Measurements from ENCODE around the gene MRPL38. TPM values are rescaled to one million over a fixed set of nuclear protein-coding genes. Genes with fewer than 3 reads are reported as not detected.
A peak's percentile ranks its signal among the peaks of the same experiment; 100 is the strongest.
"Not testable (repeated sequence)": the region's sequence is repeated elsewhere in the genome, so short reads cannot be mapped to it uniquely, and the experiment has no call there.

MRPL38 gene
- polyA plus RNA-seq, 1 experiment, result 16.6 TPM

DNA sequence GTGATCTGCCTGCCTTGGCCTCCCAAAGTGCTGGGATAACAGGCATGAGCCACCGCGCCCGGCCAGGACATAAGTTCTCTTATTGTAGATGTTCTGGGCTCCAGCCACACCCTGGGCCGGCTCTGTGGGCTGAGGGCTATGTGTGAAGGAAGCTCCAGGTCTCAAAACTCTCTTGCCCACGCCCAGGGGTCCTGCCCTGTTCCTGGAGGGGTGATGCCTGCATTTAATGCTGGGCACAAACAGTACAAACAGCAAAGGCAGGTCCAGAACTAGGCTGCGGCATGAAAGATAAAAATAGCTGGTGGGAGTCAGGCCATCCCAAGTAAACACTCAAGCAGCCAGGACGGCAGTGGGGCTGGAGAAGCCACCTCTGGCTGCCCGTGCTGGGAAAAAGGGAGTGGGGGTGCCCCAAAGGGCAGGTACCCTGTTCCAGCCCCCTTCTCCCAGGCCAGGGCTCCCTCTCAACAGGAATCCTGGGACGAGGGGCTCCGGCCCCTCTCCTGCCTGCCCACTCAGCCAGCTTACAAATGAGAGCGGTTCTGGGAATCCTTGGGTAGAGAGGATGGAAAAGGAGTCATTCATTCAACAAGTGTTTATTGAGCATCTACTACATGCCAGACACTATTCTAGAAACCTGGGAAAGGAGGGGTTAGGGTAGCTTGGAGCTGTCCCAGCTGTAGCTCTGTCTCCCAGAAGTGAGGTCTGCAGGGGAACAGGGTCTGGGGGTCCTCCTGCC lies 30.9 kb downstream of the MRPL38 start:
- DNase-seq (ENCODE audit: low read depth, low spot score), result no peak
- Histone ChIP-seq H3K27me3 (ENCODE audit: control insufficient read depth, insufficient read depth, low read length) (no peaks in the 10 kb centered on the region), H3K4me3 (ENCODE audit: low read depth, low read length) (no peak overlapping the region), H3K27ac (ENCODE audit: low read depth, low read length) (no peak overlapping the region), H3K9me3 (ENCODE audit: control insufficient read depth, insufficient read depth, low read length) (no peaks in the 10 kb centered on the region; the same call in 1 of the 2 replicates)
- ChIA-PET CTCF (interaction anchor here (1.5 kb wide), 1 partner anchor 31 kb away, joined by 3 read pairs; the partner anchor contains the start of gene MRPL38), POLR2A (interaction anchor here (0.8 to 1.3 kb wide), 2 partner anchors 9 to 94 kb away, joined by 5 to 7 read pairs; no protein-coding TSS in a partner anchor)
- TF ChIP-seq, protein P1, sequence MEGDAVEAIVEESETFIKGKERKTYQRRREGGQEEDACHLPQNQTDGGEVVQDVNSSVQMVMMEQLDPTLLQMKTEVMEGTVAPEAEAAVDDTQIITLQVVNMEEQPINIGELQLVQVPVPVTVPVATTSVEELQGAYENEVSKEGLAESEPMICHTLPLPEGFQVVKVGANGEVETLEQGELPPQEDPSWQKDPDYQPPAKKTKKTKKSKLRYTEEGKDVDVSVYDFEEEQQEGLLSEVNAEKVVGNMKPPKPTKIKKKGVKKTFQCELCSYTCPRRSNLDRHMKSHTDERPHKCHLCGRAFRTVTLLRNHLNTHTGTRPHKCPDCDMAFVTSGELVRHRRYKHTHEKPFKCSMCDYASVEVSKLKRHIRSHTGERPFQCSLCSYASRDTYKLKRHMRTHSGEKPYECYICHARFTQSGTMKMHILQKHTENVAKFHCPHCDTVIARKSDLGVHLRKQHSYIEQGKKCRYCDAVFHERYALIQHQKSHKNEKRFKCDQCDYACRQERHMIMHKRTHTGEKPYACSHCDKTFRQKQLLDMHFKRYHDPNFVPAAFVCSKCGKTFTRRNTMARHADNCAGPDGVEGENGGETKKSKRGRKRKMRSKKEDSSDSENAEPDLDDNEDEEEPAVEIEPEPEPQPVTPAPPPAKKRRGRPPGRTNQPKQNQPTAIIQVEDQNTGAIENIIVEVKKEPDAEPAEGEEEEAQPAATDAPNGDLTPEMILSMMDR (IDR thresholded peaks at IDR 0.05; ENCODE audit: low read depth, low read length), result no peak

DNA sequence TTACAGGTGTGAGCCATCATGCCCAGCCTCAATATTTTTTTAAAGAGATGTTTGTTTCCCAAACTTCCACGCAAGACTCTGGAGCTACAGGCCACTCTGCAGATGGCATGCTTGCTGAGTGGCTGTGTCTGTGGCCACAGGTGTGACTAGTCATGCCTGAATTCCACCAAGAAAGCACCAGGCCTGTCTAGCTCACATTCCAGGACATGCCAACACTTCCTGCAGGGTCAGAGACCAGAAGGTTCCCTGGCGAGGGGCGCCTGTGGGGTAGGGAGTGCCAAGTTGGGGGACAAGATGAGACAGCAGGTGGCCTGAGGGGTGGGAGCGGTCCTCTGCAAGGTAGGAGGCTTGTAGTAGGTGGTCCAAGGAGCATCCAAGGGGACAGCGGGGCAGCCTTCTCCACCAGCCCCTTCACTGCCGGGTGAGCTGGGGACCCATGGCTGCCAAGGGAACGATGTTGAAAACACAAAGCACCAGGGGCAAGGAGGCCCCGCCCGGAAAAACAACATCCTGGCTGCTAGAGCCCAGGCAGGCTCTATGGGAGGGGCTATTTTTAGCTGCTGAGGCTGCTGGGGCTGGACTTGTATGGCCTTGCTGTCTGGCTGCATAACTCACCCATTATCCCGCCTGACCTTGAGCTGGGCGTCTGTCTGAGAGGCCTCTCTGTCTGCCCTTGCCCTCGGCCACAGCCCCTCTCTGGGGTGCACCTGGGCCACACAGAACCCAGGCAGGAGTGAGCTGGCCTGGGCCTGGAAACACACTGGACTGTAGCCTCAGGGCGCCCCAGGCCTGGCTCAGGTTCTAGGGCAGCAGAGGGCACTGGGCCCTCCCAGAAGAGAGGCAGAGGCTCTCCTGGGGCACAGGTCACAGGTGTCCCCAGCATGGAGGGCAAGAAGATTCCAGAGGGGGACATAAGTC lies 32.0 kb downstream of the MRPL38 start:
- Histone ChIP-seq H3K27me3 (ENCODE audit: control insufficient read depth, insufficient read depth, low read length) (no peaks in the 10 kb centered on the region), H3K27ac (ENCODE audit: low read depth, low read length) (peak overlapping the region; percentile 47), H3K4me3 (ENCODE audit: low read depth, low read length) (no peak overlapping the region), H3K9me3 (ENCODE audit: control insufficient read depth, insufficient read depth, low read length) (no peaks in the 10 kb centered on the region; the same call in 1 of the 2 replicates)
- TF ChIP-seq, protein P1 (IDR thresholded peaks at IDR 0.05; ENCODE audit: low read depth, low read length), result no peak
- ChIA-PET POLR2A (interaction anchor here (0.5 to 1.4 kb wide), 4 partner anchors 8 to 100 kb away, joined by 3 to 7 read pairs (median 5); no protein-coding TSS in a partner anchor), CTCF (interaction anchor here (1.1 to 1.7 kb wide), 3 partner anchors 11 to 90 kb away, joined by 3 to 4 read pairs (median 3); partner anchors contain the start of gene MRPL38)
- DNase-seq (ENCODE audit: low read depth, low spot score), result no peak

DNA sequence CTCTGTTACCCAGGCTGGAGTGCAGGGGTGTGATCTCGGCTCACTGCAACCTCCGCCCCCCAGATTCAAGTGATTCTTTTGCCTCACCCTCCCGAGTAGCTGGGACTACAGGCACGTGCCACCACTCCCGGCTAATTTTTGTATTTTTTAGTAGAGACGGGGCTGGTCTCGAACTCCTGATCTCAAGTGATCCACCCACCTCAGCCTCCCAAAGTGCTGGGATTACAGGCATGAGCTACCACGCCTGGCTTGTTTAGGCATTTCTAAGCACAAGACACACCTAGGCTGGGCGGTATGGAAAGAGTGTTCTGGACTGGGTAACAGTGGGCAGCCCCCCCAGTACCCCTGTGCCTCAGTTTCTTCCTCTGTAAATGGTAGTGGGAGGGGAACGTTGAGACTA lies 34.5 kb downstream of the MRPL38 start:
- not testable (repeated sequence) for DNase-seq (ENCODE audit: low read depth, low spot score); H3K27ac ChIP-seq (ENCODE audit: low read depth, low read length); H3K9me3 ChIP-seq (ENCODE audit: control insufficient read depth, insufficient read depth, low read length); H3K27me3 ChIP-seq (ENCODE audit: control insufficient read depth, insufficient read depth, low read length)
- H3K4me3 ChIP-seq (ENCODE audit: low read depth, low read length), result peak overlapping the region; percentile 37
- ChIA-PET POLR2A (interaction anchor here (1.0 kb wide), 1 partner anchor 15 kb away, joined by 5 read pairs; the partner anchor contains the start of gene WBP2), CTCF (interaction anchor here (1.0 kb wide), 1 partner anchor 7 kb away, joined by 4 read pairs; no protein-coding TSS in a partner anchor)

DNA sequence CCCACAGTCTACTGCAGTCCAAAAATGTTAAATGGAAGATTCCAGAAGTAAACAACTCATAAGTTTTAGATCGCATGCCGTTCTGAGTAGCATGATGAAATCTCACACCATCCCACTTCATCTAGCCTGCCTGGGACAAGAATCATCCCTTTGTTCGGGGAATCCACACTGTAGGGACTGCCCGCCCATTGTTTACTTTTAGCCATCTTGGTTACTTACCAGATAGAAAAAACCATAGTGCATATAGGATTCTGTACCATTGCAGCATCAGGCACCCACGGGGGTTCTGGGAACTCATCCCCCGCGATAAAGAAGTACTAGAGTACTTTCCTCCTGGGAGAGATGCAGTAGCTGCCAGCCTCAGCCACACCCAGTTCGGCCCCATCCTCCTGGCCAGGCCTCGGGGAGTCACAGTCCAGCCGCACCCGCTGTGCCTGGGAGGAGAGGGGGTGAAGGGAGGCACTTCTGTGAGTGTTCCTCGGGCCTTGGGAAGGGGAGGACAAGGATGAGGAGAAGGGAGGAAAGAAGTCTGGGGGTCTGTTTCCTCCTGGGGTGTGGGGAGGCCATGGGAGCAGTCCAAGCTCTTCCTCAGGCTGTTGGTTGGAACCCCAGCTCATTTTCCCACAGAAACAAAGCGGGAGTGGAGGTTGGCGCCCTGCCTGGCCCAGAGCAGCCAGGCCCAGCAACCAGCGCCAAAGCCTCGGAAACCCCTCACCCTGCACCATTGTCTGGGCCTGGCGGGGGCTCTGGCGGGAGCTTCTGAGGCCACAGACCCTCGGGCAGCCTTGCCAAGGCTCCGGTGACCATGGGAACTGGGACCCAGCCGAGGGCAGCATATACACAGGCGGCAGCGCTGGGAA lies 35.2 kb downstream of the MRPL38 start:
- Histone ChIP-seq H3K9me3 (ENCODE audit: control insufficient read depth, insufficient read depth, low read length) (no peaks in the 10 kb centered on the region), H3K27ac (ENCODE audit: low read depth, low read length) (peak overlapping the region; percentile 91), H3K27me3 (ENCODE audit: control insufficient read depth, insufficient read depth, low read length) (no peaks in the 10 kb centered on the region), H3K4me3 (ENCODE audit: low read depth, low read length) (peak overlapping the region; percentile 37)
- TF ChIP-seq, protein P1 (IDR thresholded peaks at IDR 0.05; ENCODE audit: low read depth, low read length), result no peak
- no peak for DNase-seq (ENCODE audit: low read depth, low spot score)
- POLR2A ChIA-PET, result interaction anchor here (1.0 to 2.0 kb wide), 2 partner anchors 14 to 89 kb away, joined by 5 to 7 read pairs; partner anchors contain the start of gene WBP2
- CTCF ChIA-PET, result interaction anchor here (0.6 to 1.0 kb wide), 3 partner anchors 8 to 9 kb away, joined by 3 to 4 read pairs (median 3); partner anchors contain the start of gene TRIM47

DNA sequence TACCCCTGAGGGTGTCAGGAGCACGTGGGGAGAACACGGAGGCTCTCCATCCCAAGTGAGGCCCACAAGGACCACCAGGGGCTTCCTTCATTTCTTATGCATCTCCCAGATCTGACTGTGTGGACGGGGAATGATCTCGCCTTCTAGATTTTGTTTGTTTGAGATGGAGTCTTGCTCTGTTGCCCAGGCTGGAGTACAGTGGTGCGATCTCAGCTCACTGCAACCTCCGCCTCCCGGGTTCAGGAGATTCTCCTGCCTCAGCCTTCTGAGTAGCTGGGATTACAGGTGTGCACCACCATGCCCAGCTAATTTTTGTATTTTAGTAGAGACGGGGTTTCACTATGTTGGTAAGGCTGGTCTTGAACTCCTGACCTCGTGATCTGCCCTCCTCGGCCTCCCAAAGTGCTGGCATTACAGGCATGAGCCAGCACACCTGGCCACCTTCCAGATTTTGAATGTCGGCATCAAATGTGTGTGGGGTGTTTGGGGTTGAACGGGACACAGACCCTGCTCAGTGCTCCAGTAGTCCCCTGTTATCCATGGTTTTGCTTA lies 35.9 kb downstream of the MRPL38 start:
- CTCF ChIA-PET, result interaction anchor here (2.2 kb wide), 1 partner anchor 14 kb away, joined by 8 read pairs; the partner anchor contains the start of gene WBP2
- peak overlapping the region; percentile 91 for H3K27ac ChIP-seq (ENCODE audit: low read depth, low read length)
- not testable (repeated sequence) for H3K27me3 ChIP-seq (ENCODE audit: control insufficient read depth, insufficient read depth, low read length); H3K9me3 ChIP-seq (ENCODE audit: control insufficient read depth, insufficient read depth, low read length); DNase-seq (ENCODE audit: low read depth, low spot score); H3K4me3 ChIP-seq (ENCODE audit: low read depth, low read length)
- POLR2A ChIA-PET, result interaction anchor here (2.0 kb wide), 1 partner anchor 89 kb away, joined by 7 read pairs; no protein-coding TSS in a partner anchor

DNA sequence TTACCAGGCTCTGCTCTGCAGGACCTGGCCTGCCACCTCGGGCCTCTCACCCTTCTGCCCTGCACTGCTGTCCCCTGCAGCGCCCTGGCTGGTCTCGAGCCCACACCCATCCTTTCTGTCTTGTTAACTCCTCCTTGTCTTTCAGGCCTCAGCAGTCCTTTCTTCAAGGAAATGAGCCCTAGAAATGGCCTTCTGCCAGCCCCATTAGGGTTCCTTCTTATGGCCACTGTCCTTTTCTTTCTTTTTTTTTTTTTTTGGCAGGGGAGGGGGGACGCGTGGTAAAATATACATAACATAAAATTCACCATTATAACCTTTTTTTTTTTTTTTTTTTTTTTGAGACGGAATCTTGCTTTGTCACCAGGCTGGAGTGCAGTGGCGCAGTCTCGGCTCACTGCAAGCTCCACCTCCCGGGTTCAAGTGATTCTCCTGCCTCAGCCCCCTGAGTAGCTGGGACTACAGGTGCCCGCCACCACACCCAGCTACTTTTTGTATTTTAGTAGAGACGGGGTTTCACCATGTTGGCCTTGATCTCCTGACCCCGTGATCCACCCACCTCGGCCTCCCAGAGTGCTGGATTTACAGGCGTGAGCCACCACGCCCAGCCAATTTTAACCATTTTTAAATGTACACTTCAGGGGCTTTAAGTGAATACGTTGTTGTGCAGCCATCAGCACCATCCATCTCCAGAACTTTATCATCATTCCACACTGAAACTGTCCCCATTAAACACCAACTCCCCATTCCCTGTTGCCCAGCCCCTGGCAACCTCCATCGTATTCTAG lies 39.1 kb downstream of the MRPL38 start:
- POLR2A ChIA-PET, result interaction anchor here (1.3 to 1.6 kb wide), 2 partner anchors 8 to 86 kb away, joined by 7 to 10 read pairs; no protein-coding TSS in a partner anchor
- H3K27ac ChIP-seq (ENCODE audit: low read depth, low read length); DNase-seq (ENCODE audit: low read depth, low spot score); H3K4me3 ChIP-seq (ENCODE audit: low read depth, low read length); H3K9me3 ChIP-seq (ENCODE audit: control insufficient read depth, insufficient read depth, low read length); H3K27me3 ChIP-seq (ENCODE audit: control insufficient read depth, insufficient read depth, low read length): not testable (repeated sequence)
- CTCF ChIA-PET, result interaction anchor here (0.6 to 1.5 kb wide), 5 partner anchors 10 to 599 kb away, joined by 3 to 7 read pairs (median 3); partner anchors contain the start of gene WBP2

DNA sequence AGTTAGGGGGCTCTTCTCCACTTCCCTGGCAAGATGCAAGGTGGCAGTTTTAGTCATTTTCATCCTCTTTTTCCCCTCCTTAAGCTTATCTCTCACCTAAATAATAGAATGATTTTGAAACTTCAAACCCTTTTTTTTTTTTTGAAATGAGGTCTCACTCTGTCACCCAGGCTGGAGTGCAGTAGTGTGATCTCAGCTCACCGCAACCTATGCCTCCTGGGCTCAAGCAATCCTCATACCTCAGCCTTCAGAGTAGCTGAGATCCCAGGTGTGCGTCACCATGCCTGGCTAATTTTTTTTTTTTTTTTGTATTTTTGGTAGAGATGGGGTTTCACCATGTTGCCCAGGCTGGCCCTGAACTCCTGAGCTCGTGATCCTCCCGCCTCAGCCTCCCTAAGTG lies 39.8 kb downstream of the MRPL38 start:
- not testable (repeated sequence) for H3K4me3 ChIP-seq (ENCODE audit: low read depth, low read length); H3K27me3 ChIP-seq (ENCODE audit: control insufficient read depth, insufficient read depth, low read length); DNase-seq (ENCODE audit: low read depth, low spot score); H3K9me3 ChIP-seq (ENCODE audit: control insufficient read depth, insufficient read depth, low read length)
- ChIA-PET POLR2A (interaction anchor here (0.8 to 1.9 kb wide), 4 partner anchors 8 to 85 kb away, joined by 3 to 10 read pairs (median 8); partner anchors contain the start of genes TRIM65 and WBP2), CTCF (interaction anchor here (0.6 to 1.5 kb wide), 6 partner anchors 10 to 599 kb away, joined by 3 to 7 read pairs (median 3); partner anchors contain the start of gene WBP2)
- H3K27ac ChIP-seq (ENCODE audit: low read depth, low read length), result peak overlapping the region; percentile 25

Measured in AG04450 (cell line).